SH-SY5Y (cell line): Measurements from ENCODE around the gene SLCO3A1.

Experiments
- GATA2 ChIP-seq: IDR thresholded peaks from 2 replicates; pipeline ENCODE4 v1.6.1; 2011; ENCODE audit warnings: mild to moderate bottlenecking, low read depth, low read length
- GATA3 ChIP-seq: IDR thresholded peaks from 2 replicates; pipeline ENCODE4 v1.6.1; 2011; ENCODE audit warnings: low read depth, mild to moderate bottlenecking, low read length, moderate library complexity

DNA sequence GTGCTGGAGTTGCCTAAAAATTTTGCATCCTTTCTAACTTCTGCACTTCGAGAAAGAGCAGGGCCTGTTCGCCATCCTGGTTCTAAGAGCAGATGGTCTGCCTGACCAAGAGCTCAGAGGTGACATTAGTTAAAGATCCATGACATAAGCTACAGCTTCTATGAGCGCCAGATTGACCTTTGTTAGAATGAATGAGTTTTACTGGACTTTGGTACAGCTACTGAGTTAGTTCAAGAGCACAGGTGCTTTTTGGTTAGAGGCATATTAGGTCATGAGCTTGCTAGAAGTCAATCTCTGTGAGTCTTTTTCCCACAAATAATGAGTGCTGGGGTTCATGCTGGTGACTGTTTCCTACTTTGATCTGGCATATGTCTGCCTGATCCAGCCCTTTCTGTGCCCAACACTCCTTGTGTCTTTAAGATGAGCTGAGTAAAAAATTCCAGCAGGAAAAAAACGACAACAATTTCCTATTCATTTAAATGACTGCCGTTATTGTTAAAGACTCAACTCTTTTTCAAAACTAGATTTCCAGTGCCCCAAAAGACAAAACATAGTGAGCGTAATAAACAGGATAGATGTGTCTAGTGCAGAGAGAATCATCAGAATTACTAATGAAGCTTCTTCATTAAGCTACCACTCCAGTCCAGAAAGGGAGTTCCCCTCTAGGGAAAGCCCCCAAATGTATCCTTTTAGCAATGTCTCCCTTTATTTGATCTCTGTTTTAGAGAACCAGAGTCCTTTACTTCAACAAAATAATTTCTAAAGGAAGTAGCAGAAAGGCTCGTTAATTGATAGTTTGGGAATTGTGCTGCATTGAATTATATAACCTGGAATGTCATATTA is 152.9 kb downstream of the SLCO3A1 start:
- TF ChIP-seq GATA2: no peak
- TF ChIP-seq GATA3: no peak
